Urothelium cell line (cell line): Measurements from ENCODE around the gene SERPINA9.
"Not testable (repeated sequence)": the region's sequence is repeated elsewhere in the genome, so short reads cannot be mapped to it uniquely, and the experiment has no call there.

Experiments
- DNase-seq: peaks from one replicate; pipeline ENCODE4 v3.0.0; 2011; ENCODE audit warnings: low spot score, mixed read lengths
- FAIRE-seq: peaks from 2 replicates; lab custom pipeline; 2011; peaks lifted over from hg19 to GRCh38; lab: Jason Lieb, UNC

SERPINA9 gene

GRCh38 chr14:94489336-94489735 is 13.3 kb upstream of the SERPINA9 start:
- DNase-seq: no peak
- FAIRE-seq: no peak

GRCh38 chr14:94486883-94487282 is 10.9 kb upstream of the SERPINA9 start:
- no peak for DNase-seq
- FAIRE-seq: no peak

- no peak for FAIRE-seq
- peak; percentile 71 for DNase-seq
Observed at GRCh38 chr14:94485944-94486841, 10.2 kb upstream of the SERPINA9 start.

GRCh38 chr14:94484481-94484880 is 8.5 kb upstream of the SERPINA9 start:
- FAIRE-seq: no peak
- DNase-seq: no peak

GRCh38 chr14:94483729-94484275 is 7.8 kb upstream of the SERPINA9 start:
- FAIRE-seq (no peak), DNase-seq (peak; percentile 31)

- FAIRE-seq: no peak
- no peak for DNase-seq
Observed at GRCh38 chr14:94483071-94483451, 7.1 kb upstream of the SERPINA9 start.

GRCh38 chr14:94482132-94483070 is 6.4 kb upstream of the SERPINA9 start:
- not testable (repeated sequence) for FAIRE-seq

GRCh38 chr14:94481468-94482131 is 5.6 kb upstream of the SERPINA9 start:
- FAIRE-seq (no peak), DNase-seq (peak; percentile 75)

More at GRCh38 chr14:94482132-94483070, 6.4 kb upstream of the SERPINA9 start:
- not testable (repeated sequence) for DNase-seq

GRCh38 chr14:94480809-94481208 is 4.8 kb upstream of the SERPINA9 start:
- FAIRE-seq (no peak), DNase-seq (peak; percentile 33)

GRCh38 chr14:94478420-94478819 is 2.4 kb upstream of the SERPINA9 start:
- FAIRE-seq: no peak
- no peak for DNase-seq

GRCh38 chr14:94474581-94475031 is 1.4 kb downstream of the SERPINA9 start:
- FAIRE-seq: no peak
- DNase-seq: peak; percentile 71

- DNase-seq (no peak), FAIRE-seq (no peak)
Observed at GRCh38 chr14:94473666-94474410, 2.2 kb downstream of the SERPINA9 start.

GRCh38 chr14:94472842-94473241 is 3.2 kb downstream of the SERPINA9 start:
- FAIRE-seq (no peak), DNase-seq (no peak)

- DNase-seq (no peak), FAIRE-seq (no peak)
Observed at GRCh38 chr14:94471045-94471444, 5.0 kb downstream of the SERPINA9 start.

- no peak for DNase-seq
- no peak for FAIRE-seq
Observed at GRCh38 chr14:94470311-94470710, 5.7 kb downstream of the SERPINA9 start.

GRCh38 chr14:94469261-94469660 is 6.7 kb downstream of the SERPINA9 start:
- FAIRE-seq: no peak
- DNase-seq: no peak

- FAIRE-seq (no peak), DNase-seq (no peak)
Observed at GRCh38 chr14:94467728-94468520, 8.1 kb downstream of the SERPINA9 start.

- DNase-seq (no peak), FAIRE-seq (no peak)
Observed at GRCh38 chr14:94466706-94467370, 9.2 kb downstream of the SERPINA9 start.

- FAIRE-seq (no peak), DNase-seq (no peak)
Observed at GRCh38 chr14:94465042-94465441, 11.0 kb downstream of the SERPINA9 start.
